GM12873 (cell line): Measurements from ENCODE around the gene DVL1.

Experiments used
- TF ChIP-seq, protein P1 (sequence below): IDR thresholded peaks from 2 replicates; pipeline ENCODE4 v1.5.1; 2012; ENCODE audit warnings: low read depth, mild to moderate bottlenecking, moderate library complexity, low read length, control low read depth; ENCODE audit not compliant: insufficient read depth; ENCODE audit errors: missing control alignments

The DVL1 gene

DNA sequence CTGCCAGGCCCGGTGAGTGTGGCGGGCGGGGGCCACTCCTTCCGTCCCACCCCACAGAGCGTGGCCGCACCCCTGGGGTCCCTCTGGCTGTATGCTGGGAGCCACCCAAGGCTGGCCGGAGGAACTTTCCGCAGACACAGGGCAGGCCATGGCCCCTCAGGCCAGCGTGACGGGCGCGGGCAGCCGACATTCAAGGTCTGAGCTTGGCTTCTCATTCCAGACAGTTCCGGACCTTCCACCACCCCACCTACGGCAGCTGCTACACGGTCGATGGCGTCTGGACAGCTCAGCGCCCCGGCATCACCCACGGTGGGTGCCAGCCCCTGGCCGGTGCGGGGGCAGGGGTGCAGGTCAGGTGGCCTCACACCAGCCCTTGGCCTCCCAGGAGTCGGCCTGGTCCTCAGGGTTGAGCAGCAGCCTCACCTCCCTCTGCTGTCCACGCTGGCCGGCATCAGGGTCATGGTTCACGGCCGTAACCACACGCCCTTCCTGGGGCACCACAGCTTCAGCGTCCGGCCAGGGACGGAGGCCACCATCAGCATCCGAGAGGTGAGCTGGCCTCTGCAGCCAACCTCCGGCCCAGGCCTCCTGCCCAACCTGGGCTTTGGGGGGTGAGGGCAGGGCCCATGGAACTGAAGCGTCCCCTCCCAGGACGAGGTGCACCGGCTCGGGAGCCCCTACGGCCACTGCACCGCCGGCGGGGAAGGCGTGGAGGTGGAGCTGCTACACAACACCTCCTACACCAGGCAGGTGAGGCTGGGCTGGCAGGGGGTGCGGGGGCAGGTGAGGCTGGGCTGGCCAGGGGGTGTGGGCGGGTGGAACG, 61.7 kb downstream of the DVL1 start:
- TF ChIP-seq, protein P1, sequence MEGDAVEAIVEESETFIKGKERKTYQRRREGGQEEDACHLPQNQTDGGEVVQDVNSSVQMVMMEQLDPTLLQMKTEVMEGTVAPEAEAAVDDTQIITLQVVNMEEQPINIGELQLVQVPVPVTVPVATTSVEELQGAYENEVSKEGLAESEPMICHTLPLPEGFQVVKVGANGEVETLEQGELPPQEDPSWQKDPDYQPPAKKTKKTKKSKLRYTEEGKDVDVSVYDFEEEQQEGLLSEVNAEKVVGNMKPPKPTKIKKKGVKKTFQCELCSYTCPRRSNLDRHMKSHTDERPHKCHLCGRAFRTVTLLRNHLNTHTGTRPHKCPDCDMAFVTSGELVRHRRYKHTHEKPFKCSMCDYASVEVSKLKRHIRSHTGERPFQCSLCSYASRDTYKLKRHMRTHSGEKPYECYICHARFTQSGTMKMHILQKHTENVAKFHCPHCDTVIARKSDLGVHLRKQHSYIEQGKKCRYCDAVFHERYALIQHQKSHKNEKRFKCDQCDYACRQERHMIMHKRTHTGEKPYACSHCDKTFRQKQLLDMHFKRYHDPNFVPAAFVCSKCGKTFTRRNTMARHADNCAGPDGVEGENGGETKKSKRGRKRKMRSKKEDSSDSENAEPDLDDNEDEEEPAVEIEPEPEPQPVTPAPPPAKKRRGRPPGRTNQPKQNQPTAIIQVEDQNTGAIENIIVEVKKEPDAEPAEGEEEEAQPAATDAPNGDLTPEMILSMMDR, result no peak

DNA sequence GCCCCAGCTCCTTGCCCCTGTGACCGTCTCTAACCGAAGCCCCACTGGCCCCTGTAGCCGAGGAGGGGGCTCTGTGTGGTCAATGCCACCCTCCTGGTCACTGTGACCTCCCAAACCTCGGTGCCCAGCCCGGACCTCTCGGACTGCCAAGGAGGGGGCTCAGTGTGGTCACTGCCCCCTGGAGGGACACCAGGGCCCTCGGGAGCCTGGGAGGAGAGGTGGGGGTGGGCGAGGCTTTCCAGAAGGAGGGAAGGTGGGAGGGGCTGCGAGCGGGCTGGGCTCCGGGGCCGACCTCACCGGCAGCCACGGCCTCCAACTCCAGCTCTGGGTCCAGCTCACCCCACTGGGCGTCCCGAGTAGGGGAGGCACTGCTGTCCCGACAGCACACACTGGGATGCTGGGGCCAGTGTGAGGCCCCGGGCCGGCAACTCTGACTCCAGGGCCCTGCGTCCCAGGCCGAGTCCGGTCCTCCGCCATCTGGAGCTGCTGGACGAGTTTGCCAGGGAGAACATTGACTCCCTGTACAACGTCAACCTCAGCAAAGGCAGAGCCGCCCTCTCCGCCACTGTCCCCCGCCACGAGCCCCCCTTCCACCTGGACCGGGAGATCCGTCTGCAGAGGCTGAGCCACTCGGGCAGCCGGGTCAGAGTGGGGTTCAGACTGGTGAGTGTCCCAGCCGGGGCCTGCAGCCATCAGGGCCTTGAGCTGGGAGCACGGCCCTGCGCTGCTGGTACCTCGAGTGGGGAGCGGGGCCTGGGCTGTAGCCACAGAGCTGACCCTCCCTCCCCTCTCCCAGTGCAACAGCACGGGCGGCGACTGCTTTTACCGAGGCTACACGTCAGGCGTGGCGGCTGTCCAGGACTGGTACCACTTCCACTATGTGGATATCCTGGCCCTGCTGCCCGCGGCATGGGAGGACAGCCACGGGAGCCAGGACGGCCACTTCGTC, 62.6 kb downstream of the DVL1 start:
- TF ChIP-seq, protein P1, result no peak

DNA sequence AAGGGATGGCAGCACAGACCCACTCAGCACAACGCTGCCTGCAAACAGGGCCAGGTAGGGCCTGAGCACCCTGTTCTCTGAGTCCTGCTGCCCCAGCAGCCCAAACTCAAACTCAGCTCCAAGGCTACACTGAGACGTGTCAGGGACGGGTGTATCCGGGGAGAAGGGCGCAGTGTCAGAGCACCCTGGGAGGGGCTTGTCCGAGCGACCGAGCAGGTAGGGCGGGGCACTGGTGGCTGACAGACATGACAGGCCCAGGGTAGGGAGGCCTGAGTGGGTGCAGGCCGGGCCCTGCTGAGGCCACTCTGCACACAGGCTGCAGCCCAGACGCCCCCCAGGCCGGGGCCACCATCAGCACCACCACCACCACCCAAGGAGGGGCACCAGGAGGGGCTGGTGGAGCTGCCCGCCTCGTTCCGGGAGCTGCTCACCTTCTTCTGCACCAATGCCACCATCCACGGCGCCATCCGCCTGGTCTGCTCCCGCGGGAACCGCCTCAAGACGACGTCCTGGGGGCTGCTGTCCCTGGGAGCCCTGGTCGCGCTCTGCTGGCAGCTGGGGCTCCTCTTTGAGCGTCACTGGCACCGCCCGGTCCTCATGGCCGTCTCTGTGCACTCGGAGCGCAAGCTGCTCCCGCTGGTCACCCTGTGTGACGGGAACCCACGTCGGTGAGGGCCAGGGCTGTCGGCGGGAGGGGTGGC, 63.5 kb downstream of the DVL1 start:
- TF ChIP-seq, protein P1, result no peak
